ENCODE data around the gene SLC39A11. TPM values are rescaled to one million over a fixed set of nuclear protein-coding genes. Genes with fewer than 3 reads are reported as not detected.

SLC39A11 gene
- total and polyA plus RNA-seq, 4 donors: 18.9 to 44.9 (median 28.2) TPM

GRCh38 chr17:72717676-72718075, 374.8 kb downstream of the SLC39A11 start:
- H3K36me3 ChIP-seq (ENCODE audit: control insufficient read depth in 4 of 4, insufficient read depth in 3 of 4, low read depth in 1 of 4, low read length in 3 of 4): peaks cover 0 to 4% (median 0%) of the 10 kb centered on the region in 4 donors
- no peak for DNase-seq (ENCODE audit: low spot score)
- no peaks in the 10 kb centered on the region for H3K9me3 ChIP-seq (ENCODE audit: control insufficient read depth in 4 of 4, low read length in 3 of 4)
- H3K9ac ChIP-seq (ENCODE audit: low read depth in 1 of 2, low read length in 2 of 2): no peak overlapping the region
- H3K27me3 ChIP-seq (ENCODE audit: control insufficient read depth in 4 of 4, insufficient read depth in 4 of 4, low read length in 3 of 4): no peaks in the 10 kb centered on the region
- no peak overlapping the region for H3K4me3 ChIP-seq (ENCODE audit: low read depth in 1 of 3, low read length in 3 of 3)
- H3K4me1 ChIP-seq (ENCODE audit: control insufficient read depth in 4 of 4, insufficient read depth in 4 of 4, low read length in 3 of 4): no peaks in the 10 kb centered on the region
- 97% methylated on average over 8 of the region's 8 CpGs for WGBS
- no peak overlapping the region for H3K27ac ChIP-seq (ENCODE audit: low read depth in 1 of 2, low read length in 2 of 2)
- TF ChIP-seq JUND (IDR thresholded peaks at IDR 0.05) (no peak), NR2F2 (IDR thresholded peaks at IDR 0.05) (no peak), FOXA2 (IDR thresholded peaks at IDR 0.05) (no peak), GABPA (IDR thresholded peaks at IDR 0.05 in 1 of 2, conservative IDR thresholded peaks at IDR 0.05 in 1 of 2) (no peak), YY1 (IDR thresholded peaks at IDR 0.05) (no peak), EGR1 (IDR thresholded peaks at IDR 0.05; ENCODE audit: low read depth in 2 of 2) (no peak), ZBTB33 (IDR thresholded peaks at IDR 0.05) (no peak), HNF4A (conservative IDR thresholded peaks at IDR 0.05) (no peak), RXRA (IDR thresholded peaks at IDR 0.05) (no peak), REST (IDR thresholded peaks at IDR 0.05) (no peak)
- TF ChIP-seq, protein P1, sequence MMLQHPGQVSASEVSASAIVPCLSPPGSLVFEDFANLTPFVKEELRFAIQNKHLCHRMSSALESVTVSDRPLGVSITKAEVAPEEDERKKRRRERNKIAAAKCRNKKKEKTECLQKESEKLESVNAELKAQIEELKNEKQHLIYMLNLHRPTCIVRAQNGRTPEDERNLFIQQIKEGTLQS (IDR thresholded peaks at IDR 0.05): no peak
- TF ChIP-seq, protein P2, sequence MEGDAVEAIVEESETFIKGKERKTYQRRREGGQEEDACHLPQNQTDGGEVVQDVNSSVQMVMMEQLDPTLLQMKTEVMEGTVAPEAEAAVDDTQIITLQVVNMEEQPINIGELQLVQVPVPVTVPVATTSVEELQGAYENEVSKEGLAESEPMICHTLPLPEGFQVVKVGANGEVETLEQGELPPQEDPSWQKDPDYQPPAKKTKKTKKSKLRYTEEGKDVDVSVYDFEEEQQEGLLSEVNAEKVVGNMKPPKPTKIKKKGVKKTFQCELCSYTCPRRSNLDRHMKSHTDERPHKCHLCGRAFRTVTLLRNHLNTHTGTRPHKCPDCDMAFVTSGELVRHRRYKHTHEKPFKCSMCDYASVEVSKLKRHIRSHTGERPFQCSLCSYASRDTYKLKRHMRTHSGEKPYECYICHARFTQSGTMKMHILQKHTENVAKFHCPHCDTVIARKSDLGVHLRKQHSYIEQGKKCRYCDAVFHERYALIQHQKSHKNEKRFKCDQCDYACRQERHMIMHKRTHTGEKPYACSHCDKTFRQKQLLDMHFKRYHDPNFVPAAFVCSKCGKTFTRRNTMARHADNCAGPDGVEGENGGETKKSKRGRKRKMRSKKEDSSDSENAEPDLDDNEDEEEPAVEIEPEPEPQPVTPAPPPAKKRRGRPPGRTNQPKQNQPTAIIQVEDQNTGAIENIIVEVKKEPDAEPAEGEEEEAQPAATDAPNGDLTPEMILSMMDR (IDR thresholded peaks at IDR 0.05; ENCODE audit: low read depth, low read length, missing input control): no peak

DNA sequence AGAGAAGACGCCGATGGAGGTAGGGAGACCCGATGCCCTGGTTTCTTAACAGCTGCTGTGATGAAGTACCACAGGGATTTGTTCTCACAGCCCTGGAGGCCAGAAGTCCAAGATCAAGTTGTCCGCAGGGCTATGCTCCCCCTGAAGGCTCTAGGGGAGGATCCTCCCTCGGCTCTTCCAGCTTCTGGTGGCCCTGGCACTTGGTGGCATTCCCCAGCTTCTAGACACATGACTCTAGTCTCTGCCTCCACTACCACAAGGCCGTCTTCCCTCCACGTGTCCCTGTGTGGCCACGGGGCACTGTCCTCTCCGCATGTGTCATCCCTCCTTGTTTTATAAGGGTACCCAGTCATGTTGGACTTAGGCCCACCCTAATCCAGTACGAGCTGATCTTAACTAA, 375.2 kb downstream of the SLC39A11 start:
- H3K9ac ChIP-seq (ENCODE audit: low read depth in 1 of 2, low read length in 2 of 2): no peak overlapping the region
- H3K36me3 ChIP-seq (ENCODE audit: control insufficient read depth in 4 of 4, insufficient read depth in 3 of 4, low read depth in 1 of 4, low read length in 3 of 4): peaks cover 0 to 4% (median 0%) of the 10 kb centered on the region in 4 donors
- no peak for DNase-seq (ENCODE audit: low spot score)
- WGBS: 96% methylated on average over 10 of the region's 10 CpGs
- H3K4me3 ChIP-seq (ENCODE audit: low read depth in 1 of 3, low read length in 3 of 3): no peak overlapping the region
- H3K27me3 ChIP-seq (ENCODE audit: control insufficient read depth in 4 of 4, insufficient read depth in 4 of 4, low read length in 3 of 4): no peaks in the 10 kb centered on the region
- H3K9me3 ChIP-seq (ENCODE audit: control insufficient read depth in 4 of 4, low read length in 3 of 4): no peaks in the 10 kb centered on the region
- H3K4me1 ChIP-seq (ENCODE audit: control insufficient read depth in 4 of 4, insufficient read depth in 4 of 4, low read length in 3 of 4): no peaks in the 10 kb centered on the region
- no peak overlapping the region for H3K27ac ChIP-seq (ENCODE audit: low read depth in 1 of 2, low read length in 2 of 2)
- TF ChIP-seq HNF4A (conservative IDR thresholded peaks at IDR 0.05) (no peak), MAX (IDR thresholded peaks at IDR 0.05) (no peak), TAF1 (conservative IDR thresholded peaks at IDR 0.05) (no peak), YY1 (IDR thresholded peaks at IDR 0.05) (no peak), EGR1 (IDR thresholded peaks at IDR 0.05; ENCODE audit: low read depth in 2 of 2) (no peak), NR2F2 (IDR thresholded peaks at IDR 0.05) (no peak), RXRA (IDR thresholded peaks at IDR 0.05) (no peak), REST (IDR thresholded peaks at IDR 0.05) (no peak), RAD21 (IDR thresholded peaks at IDR 0.05) (no peak)
- TF ChIP-seq, protein P2 (IDR thresholded peaks at IDR 0.05; ENCODE audit: low read depth, low read length, missing input control): no peak
- TF ChIP-seq, protein P1 (IDR thresholded peaks at IDR 0.05): no peak
